ENCODE data around the gene JAKMIP2. TPM values are rescaled to one million over a fixed set of nuclear protein-coding genes. Genes with fewer than 3 reads are reported as not detected.

Gene JAKMIP2
- total and polyA plus RNA-seq, 4 donors = 0.93 to 3.8 (median 2.1) TPM

GRCh38 chr5:147666419-147666818 is 116.1 kb downstream of the JAKMIP2 start:
- Histone ChIP-seq H3K4me3 (no peak overlapping the region), H3K9ac (ENCODE audit: insufficient read depth in 1 of 2, low read length in 2 of 2) (no peak overlapping the region), H3K27me3 (ENCODE audit: control insufficient read depth in 3 of 3, insufficient read depth in 3 of 3, low read length in 2 of 3) (peaks cover 0 to 3% (median 0%) of the 10 kb centered on the region in 3 donors), H3K9me3 (ENCODE audit: control insufficient read depth in 4 of 4, insufficient read depth in 3 of 4, low read length in 3 of 4) (no peaks in the 10 kb centered on the region), H3K27ac (ENCODE audit: low read depth in 1 of 2, low read length in 1 of 2) (no peak overlapping the region), H3K36me3 (ENCODE audit: control insufficient read depth in 4 of 4, insufficient read depth in 4 of 4, low read length in 4 of 4) (peaks cover 0 to 9% (median 2%) of the 10 kb centered on the region in 4 donors), H3K4me1 (ENCODE audit: control insufficient read depth in 5 of 5, insufficient read depth in 5 of 5, low read length in 5 of 5) (peaks cover 0 to 16% (median 3%) of the 10 kb centered on the region in 5 donors)
- TF ChIP-seq CTCF (IDR thresholded peaks at IDR 0.05; ENCODE audit: control extremely low read depth, extremely low read depth) = no peak
- 76 to 88% methylated on average over 6 of the region's 6 CpGs for WGBS, 2 donors
- DNase-seq (no peak), ATAC-seq (ENCODE audit: insufficient read depth, low FRiP score) (no peak)

GRCh38 chr5:147661541-147661940 is 121.0 kb downstream of the JAKMIP2 start:
- Histone ChIP-seq H3K27me3 (ENCODE audit: control insufficient read depth in 3 of 3, insufficient read depth in 3 of 3, low read length in 2 of 3) (peaks cover 0 to 3% (median 0%) of the 10 kb centered on the region in 3 donors), H3K4me1 (ENCODE audit: control insufficient read depth in 5 of 5, insufficient read depth in 5 of 5, low read length in 5 of 5) (no peaks in the 10 kb centered on the region), H3K36me3 (ENCODE audit: control insufficient read depth in 4 of 4, insufficient read depth in 4 of 4, low read length in 4 of 4) (peaks cover 0 to 28% (median 3%) of the 10 kb centered on the region in 4 donors), H3K27ac (ENCODE audit: low read depth in 1 of 2, low read length in 1 of 2) (no peak overlapping the region), H3K9me3 (ENCODE audit: control insufficient read depth in 4 of 4, insufficient read depth in 3 of 4, low read length in 3 of 4) (peaks cover 0 to 3% (median 0%) of the 10 kb centered on the region in 4 donors), H3K4me3 (no peak overlapping the region), H3K9ac (ENCODE audit: insufficient read depth in 1 of 2, low read length in 2 of 2) (no peak overlapping the region)
- DNase-seq (no peak), ATAC-seq (ENCODE audit: insufficient read depth, low FRiP score) (no peak)
- no peak for TF ChIP-seq CTCF (IDR thresholded peaks at IDR 0.05; ENCODE audit: control extremely low read depth, extremely low read depth)
- WGBS, 2 donors = 91 to 92% methylated on average over 5 of the region's 5 CpGs

- H3K27me3 ChIP-seq (ENCODE audit: control insufficient read depth in 3 of 3, insufficient read depth in 3 of 3, low read length in 2 of 3) = peaks cover 0 to 3% (median 0%) of the 10 kb centered on the region in 3 donors
- DNase-seq (no peak), ATAC-seq (ENCODE audit: insufficient read depth, low FRiP score) (no peak)
- H3K9me3 ChIP-seq (ENCODE audit: control insufficient read depth in 4 of 4, insufficient read depth in 3 of 4, low read length in 3 of 4) = peaks cover 0 to 3% (median 0%) of the 10 kb centered on the region in 4 donors
- no peak overlapping the region for H3K4me3 ChIP-seq
- no peak overlapping the region for H3K27ac ChIP-seq (ENCODE audit: low read depth in 1 of 2, low read length in 1 of 2)
- H3K36me3 ChIP-seq (ENCODE audit: control insufficient read depth in 4 of 4, insufficient read depth in 4 of 4, low read length in 4 of 4) = peaks cover 0 to 28% (median 3%) of the 10 kb centered on the region in 4 donors
- no peaks in the 10 kb centered on the region for H3K4me1 ChIP-seq (ENCODE audit: control insufficient read depth in 5 of 5, insufficient read depth in 5 of 5, low read length in 5 of 5)
- no peak overlapping the region for H3K9ac ChIP-seq (ENCODE audit: insufficient read depth in 1 of 2, low read length in 2 of 2)
- 86 to 93% methylated on average over 15 of the region's 15 CpGs for WGBS, 2 donors
- TF ChIP-seq CTCF (IDR thresholded peaks at IDR 0.05; ENCODE audit: control extremely low read depth, extremely low read depth) = no peak
Measured at GRCh38 chr5:147659166-147659929, 123.2 kb downstream of the JAKMIP2 start.

Measured in lung (tissue), 12 donors.